Cardiac fibroblast (primary cell): Measurements from ENCODE around the gene LENG8.

Experiments
- DNase-seq, 2 donors: peaks; one replicate each; pipeline versions ENCODE4 v3.0.0 to v3.0.0-alpha.2; 2010; ENCODE audit warnings: low read depth in 2 of 2
- H3K4me3 ChIP-seq, 2 donors: replicated peaks in 1 of 2; 1 replicate in 1 of 2; 2 replicates in 1 of 2; pipeline ENCODE4 v1.5.1; 2011; ENCODE audit warnings: low read depth in 2 of 2, low read length in 2 of 2, mild to moderate bottlenecking in 2 of 2, moderate library complexity in 1 of 2
- CTCF ChIP-seq: IDR thresholded peaks from one replicate; pipeline ENCODE4 v1.5.1; 2011; ENCODE audit warnings: low read depth, mild to moderate bottlenecking, low read length, inconsistent platforms

The LENG8 gene

GRCh38 chr19:54411033-54411432 is 38.0 kb upstream of the LENG8 start:
- no peak for DNase-seq
- H3K4me3 ChIP-seq, result no peak overlapping the region
- TF ChIP-seq CTCF, result no peak

GRCh38 chr19:54412877-54413276 is 36.1 kb upstream of the LENG8 start:
- no peak for TF ChIP-seq CTCF
- no peak for DNase-seq
- no peak overlapping the region for H3K4me3 ChIP-seq

GRCh38 chr19:54414156-54414555 is 34.8 kb upstream of the LENG8 start:
- no peak overlapping the region for H3K4me3 ChIP-seq
- DNase-seq, result no peak
- no peak for TF ChIP-seq CTCF

GRCh38 chr19:54415208-54415900 is 33.6 kb upstream of the LENG8 start, which contains the start of gene TTYH1:
Gene TTYH1, plus strand, starts transcription at chr19:54415464. Its CDS starts 89 bp downstream, at chr19:54415553.
- no peak within 1 kb of the TSS for H3K4me3 ChIP-seq
- no peak for TF ChIP-seq CTCF
- no peak for DNase-seq

GRCh38 chr19:54415901-54416673 is 32.9 kb upstream of the LENG8 start:
- no peak overlapping the region for H3K4me3 ChIP-seq
- TF ChIP-seq CTCF, result no peak
- DNase-seq, result no peak

GRCh38 chr19:54416695-54417491 is 32.1 kb upstream of the LENG8 start:
- no peak for TF ChIP-seq CTCF
- no peak overlapping the region for H3K4me3 ChIP-seq
- DNase-seq, result no peak
